Forelimb muscle (tissue), 1 donor: ENCODE results near the gene NKD1. TPM values are rescaled to one million over a fixed set of nuclear protein-coding genes. Genes with fewer than 3 reads are reported as not detected.
"Not testable (repeated sequence)": the region's sequence is repeated elsewhere in the genome, so short reads cannot be mapped to it uniquely, and the experiment has no call there.

Experiments used
- DNase-seq: peaks from one replicate; pipeline ENCODE4 v3.0.0-alpha.2; 2013; ENCODE audit warnings: low read depth
- polyA plus RNA-seq: library from polyadenylated mRNA; unstranded; fragments of 120-200 nt; gene quantifications from one replicate; pipeline ENCODE4 v1.2.1, GENCODE V29; 2013; ENCODE audit not compliant: insufficient read length

The NKD1 gene
- polyA plus RNA-seq, 1 donor = 9.0 TPM

GRCh38 chr16:50520451-50521245 is 27.5 kb upstream of the NKD1 start:
- no peak for DNase-seq

DNA sequence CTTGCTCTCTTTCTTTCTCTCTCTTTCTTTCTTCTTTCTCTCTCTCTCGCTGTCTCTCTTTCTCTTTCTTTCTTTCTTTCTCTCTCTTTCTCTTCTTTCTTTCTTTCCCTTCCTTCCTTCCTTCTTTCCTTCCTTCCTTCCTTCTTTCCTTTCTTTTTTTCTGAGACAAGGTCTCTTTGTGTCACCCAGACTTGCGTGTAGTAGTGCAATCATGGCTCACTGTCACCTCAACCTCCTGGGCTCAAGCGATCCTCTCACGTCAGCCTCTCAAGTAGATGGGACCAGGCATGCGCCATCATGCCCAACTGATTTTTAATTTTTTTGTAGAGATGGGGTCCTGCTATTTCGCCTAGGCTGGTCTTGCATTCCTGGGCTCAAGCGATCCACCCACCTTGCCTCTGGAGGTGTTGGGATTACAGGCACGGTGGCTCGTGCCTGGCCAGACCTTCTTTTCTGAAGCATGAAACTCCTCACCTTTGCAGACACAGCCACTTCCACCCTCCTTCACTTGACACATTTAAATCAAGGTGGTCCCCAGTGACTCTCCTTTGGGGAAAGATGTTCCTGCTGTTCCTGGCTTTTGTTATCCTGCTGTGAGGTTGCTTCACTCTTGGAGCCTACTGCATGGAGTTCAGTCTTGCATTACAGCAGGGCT is 26.8 kb upstream of the NKD1 start:
- DNase-seq = no peak

DNA sequence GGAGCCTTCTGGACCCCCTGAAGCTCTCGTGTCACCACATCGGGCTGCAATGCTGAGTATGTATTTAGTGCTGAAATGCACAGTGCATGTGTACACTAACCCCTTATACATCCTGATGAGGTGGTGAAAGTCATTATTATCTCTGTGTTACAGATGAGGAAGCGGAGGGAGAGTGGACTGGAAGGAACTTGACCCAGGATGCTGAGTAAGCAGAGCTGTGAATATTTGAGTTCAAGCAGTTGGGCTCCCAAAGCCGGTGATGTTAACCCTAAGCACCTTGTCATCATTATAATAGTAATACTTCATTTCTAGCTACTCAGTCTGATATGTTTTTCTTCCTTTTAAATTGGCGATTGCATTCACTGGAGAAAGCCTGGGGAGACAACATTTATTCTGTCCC is 25.9 kb upstream of the NKD1 start:
- DNase-seq = no peak

DNA sequence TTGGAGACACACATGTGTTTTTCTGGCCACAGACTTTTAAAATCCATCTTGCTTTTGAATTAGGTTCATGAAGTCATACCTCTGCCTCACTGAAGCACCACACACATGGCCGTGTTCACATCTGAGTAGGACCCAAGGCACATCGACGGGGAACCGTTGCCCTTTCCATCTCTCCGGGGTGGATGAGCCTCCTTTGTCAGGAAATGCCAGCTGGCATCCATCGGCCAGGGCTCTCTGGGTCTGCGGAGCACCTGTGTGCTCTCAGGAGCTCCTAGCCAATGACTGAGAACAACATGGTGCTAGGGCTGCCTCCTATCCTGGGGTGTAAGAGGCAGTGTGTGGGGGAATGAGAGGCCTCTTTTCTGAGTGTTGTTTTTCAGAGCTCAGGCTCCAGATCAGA is 24.5 kb upstream of the NKD1 start:
- DNase-seq = no peak

GRCh38 chr16:50525262-50525661 is 22.9 kb upstream of the NKD1 start:
- DNase-seq = no peak

- DNase-seq = no peak
These were observed 22.5 kb upstream of the NKD1 start for GRCh38 chr16:50525716-50526115.

DNA sequence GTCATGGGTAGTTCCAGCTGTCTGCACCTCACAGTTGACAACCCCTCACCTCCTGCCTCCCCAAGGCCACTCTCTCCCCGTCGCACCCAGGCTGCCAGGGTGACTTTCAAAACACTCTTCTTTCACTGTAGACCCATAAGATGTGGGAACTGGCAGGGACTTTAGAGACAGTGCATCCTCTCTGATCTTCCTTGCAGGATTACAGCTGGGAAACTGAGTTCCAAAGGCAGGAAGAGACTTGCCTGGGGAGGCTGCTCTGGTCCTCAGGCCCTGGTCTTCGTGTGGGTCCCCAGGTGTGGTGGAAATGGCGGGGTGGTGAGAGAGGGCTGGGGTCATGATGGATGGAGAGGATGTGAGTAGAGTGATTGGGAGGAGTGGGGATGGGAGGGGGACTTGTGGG is 21.9 kb upstream of the NKD1 start:
- no peak for DNase-seq

GRCh38 chr16:50526796-50527195 is 21.4 kb upstream of the NKD1 start:
- no peak for DNase-seq

GRCh38 chr16:50528820-50529219 is 19.4 kb upstream of the NKD1 start:
- no peak for DNase-seq

DNA sequence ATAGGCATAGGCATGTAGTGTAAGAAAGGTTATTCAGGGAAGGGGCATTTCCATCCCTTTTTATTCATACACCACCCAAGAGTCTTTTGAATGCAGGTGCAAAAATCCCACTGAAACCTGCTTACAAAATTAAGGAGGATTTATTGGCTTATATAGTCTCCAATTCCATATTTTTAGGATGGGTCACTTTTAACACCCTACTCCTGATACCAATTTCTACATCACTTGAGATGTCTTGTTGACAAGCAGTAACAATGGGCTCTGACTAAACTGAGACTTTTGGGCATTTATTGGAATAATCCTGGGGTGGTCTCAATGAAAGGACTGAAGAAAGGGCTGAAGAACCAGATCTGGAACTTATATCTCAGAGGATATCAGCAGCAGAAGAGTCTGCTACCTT is 18.9 kb upstream of the NKD1 start:
- DNase-seq = no peak

DNA sequence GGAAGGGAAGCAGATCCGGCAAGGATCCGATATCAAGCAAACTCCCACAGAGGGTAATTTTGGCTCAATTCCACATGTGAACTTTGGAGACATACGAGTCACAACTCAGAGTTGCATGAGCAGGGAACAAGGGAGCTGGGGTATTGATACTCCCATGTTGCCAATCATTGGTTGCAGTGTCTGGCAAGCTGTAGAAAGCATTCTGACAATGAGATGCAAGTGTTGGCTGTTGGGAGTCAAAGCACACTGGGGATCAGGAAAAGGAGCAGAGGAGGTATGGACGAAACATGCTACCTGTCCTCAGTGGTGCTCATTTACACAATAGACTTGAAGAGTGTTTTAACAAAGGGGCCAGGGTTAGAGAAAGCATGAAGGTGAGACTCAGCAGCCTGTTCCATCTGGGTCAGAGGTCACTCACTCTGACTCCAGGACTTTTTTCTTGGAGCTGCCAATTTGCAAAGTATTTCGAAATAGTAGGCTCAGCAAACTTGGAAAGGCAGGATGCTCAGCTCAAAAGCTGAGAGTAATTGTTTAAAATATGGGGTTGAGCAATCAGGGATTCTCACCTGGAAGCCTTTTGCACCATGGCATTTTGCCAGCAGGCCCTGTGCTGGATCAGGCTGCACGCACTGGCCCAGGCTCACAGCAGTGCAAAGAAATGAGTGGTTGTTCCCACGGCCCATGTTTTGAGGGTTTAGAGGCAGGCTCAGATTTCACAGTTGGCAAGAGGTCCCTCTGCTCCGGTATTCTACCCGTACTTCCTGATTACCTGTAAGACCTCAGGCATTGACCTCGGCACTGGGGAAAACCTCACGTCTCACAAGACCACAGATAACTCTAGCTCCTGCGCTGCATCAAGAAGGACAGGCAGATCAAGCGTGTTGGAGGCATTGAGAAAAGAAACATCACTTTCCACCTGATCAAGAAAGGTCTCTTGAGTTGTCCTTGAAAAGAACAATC is 17.6 kb upstream of the NKD1 start:
- DNase-seq = no peak

GRCh38 chr16:50531359-50531758 is 16.8 kb upstream of the NKD1 start:
- no peak for DNase-seq

DNA sequence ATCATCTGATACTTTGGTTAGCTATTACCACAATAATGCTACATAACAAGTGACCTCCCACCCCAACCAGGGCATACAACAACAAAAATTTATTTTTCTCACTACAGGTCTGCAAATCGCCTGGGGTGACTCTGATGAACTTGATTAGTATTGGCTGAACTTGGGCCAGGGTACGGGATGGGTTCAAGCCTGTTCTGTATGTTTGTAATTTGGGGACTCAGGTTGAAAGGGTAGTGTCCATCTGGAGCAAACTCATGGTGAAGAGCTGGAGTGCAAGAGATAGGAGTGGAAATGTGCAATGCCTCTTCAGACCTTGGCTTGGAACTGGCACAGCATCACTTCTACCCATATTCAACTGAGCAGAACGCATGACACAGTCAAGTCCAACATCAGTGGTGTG is 16.3 kb upstream of the NKD1 start:
- DNase-seq = no peak

DNA sequence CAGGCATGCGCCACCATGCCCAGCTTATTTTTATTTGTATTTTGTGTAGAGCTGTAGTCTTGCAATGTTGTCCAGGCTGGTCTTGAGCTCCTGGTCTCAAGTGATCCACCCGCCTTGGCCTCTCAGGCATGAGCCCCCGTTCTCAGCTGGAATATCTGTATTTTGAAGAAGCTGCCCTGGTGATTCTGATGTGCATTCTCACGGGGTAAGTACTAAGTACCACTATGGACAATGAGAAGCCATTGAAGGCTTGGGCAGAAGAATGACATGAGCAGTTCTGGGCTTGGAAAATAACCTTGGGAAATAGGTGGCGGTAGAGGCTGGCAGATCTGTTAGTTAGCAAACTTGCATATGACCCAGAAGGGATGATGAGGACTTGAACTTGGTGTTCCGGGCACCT is 15.6 kb upstream of the NKD1 start:
- DNase-seq = no peak

- DNase-seq = no peak
These were observed 14.9 kb upstream of the NKD1 start for GRCh38 chr16:50533317-50533716.

DNA sequence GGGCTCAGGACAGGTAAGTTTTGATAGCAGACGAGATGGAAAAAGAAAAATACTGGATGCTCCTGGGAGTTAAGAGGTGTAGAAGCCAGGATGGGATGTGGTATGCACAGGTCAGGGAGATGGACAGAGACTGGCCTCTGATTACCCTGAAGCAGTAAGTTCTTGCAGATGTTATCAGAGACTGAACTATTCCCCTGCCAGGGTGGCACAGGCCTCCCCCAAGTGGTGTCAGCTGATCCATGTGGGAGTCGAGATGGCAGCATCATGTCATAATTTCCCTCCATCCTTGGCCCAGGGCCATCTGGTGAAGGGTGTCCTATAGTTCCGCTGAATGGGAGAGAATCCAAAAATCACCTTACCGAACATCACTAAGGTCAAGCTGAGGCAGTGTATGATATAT is 14.1 kb upstream of the NKD1 start:
- DNase-seq = no peak

DNA sequence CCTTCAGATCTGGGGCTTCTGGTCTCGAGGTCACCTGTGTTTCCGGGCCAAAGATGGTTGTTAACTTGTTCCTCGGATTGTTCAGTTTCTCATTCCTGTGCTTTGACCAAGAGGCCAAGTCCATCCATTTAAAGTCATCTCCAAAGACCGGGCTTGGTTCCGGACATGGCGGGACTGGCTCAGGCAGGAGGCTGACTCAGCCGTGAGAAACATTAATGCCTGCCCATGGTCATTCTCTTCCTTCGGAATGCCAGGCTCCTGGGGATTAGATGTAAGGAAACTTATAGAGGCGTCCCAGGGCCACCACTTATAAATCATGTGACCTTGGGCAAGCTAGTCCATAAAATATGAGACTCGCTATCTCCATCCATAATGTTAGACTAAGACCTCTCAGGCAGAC is 13.6 kb upstream of the NKD1 start:
- DNase-seq = no peak

DNA sequence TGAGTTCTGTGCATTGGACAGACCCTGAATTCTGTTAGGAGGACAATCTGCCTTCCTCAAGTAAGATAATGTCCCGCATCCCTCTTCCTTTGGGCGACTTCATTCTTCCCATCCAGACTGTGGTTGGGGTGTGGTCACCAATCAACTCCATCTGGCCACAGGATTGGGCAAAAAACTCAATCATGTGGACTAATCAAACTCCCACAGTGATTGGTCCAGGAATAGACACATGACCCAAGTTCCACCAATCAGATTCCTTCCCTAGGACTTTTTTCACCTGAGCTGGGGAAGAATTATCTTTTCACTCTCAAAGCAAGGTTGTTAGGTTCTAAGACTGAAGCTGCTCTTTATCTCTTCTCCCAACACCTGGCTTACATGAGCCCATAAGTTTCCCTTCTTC is 13.2 kb upstream of the NKD1 start:
- no peak for DNase-seq

- DNase-seq = no peak
These were observed 12.5 kb upstream of the NKD1 start for GRCh38 chr16:50535506-50536257.

DNA sequence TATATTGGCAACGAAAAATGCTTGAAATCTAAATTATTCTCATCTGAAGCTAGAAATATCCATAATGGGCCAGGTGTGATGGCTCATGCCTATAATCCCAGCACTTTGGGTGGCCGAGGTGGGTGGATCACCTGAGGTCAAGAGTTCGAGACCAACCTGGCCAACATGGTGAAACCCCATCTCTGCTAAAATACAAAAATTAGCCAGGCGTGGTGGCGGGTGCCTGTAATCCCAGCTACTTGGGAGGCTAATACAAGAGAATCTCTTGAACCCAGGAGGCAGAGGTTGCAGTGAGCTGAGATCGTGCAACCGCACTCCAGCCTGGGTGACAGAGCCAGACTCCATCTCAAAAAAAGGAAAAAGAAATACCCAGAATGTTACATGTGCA is 11.9 kb upstream of the NKD1 start:
- DNase-seq = not testable (repeated sequence)

DNA sequence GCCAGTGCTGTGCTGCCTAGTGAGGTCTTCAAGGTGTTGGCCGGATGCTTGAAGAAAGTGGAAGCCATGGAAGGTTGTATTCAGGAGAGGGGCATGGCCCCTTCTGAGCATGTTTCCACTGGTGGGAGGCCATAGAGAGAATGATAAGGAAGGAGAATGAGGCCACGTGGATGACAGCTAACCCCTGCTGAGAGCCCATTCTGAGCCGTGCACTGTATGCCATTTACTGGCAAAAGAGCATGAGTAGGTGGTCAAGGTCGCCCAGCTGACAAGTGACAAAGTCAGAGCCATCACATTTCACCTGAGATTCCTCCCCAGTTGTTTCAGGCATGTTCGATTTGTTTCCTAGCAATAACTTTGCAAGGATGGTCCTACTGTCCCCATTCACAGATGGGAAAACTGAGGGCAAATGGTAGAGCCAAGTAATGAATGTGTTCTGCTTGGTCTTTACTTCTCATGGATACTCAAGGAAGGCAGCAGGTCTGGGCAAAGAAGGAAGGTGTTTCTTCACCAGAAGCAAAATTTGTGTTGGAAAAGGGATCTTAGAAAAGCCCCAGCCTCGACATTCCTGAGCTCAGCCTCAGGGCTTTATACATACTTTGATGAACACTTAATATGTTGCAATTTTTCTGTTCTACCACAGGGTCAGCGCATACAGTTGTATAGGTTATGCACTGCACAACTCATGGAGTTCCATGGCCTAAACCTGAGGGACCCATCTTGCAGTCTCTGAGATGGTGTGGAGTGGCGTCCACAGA is 10.5 kb upstream of the NKD1 start:
- no peak for DNase-seq
